ENCODE measurements around the gene TCF21.
A peak's percentile ranks its signal among the peaks of the same experiment; 100 is the strongest.

TCF21 gene

DNA sequence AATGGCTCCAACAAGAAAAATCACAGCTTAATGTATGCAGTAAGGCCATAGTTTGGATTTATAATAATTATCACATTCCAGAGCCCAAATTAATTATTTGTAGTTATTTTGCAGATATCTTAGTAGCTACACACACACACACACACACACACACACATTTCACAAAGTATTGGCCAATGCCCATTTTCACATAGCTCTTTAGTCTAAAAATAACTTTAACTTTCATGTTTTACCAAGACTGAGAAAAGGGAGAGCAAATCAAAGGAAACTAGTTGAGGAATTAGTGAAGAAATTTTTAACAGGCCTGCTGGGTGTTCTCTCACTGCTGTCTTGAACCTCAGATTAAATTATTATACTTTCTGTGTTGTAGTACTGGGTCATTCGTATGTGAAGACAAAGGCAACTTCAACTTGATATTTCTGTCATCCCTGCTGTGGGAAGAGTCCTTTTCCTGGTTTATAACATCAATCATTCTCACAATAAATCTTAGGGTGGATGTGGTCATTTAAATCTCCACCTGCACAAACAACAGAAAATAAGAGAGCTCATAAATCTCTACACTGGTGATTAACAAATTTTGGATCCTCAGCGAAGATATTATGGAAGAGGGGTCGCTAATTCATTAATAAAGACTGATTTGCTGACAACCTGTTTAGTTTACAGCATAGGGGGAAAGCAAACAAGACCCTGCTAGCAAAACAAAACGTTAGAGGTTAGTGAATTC, 1.6 kb upstream of the TCF21 start:
- no peak for DNase-seq (ENCODE audit: low spot score)
- TF ChIP-seq, protein P1, sequence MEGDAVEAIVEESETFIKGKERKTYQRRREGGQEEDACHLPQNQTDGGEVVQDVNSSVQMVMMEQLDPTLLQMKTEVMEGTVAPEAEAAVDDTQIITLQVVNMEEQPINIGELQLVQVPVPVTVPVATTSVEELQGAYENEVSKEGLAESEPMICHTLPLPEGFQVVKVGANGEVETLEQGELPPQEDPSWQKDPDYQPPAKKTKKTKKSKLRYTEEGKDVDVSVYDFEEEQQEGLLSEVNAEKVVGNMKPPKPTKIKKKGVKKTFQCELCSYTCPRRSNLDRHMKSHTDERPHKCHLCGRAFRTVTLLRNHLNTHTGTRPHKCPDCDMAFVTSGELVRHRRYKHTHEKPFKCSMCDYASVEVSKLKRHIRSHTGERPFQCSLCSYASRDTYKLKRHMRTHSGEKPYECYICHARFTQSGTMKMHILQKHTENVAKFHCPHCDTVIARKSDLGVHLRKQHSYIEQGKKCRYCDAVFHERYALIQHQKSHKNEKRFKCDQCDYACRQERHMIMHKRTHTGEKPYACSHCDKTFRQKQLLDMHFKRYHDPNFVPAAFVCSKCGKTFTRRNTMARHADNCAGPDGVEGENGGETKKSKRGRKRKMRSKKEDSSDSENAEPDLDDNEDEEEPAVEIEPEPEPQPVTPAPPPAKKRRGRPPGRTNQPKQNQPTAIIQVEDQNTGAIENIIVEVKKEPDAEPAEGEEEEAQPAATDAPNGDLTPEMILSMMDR (IDR thresholded peaks at IDR 0.05; ENCODE audit: extremely low read depth, insufficient read depth, missing control alignments), result no peak
- in situ Hi-C loops (cut with MboI; ENCODE audit: low pct_unique_long_range_greater_than_20kb, low sequenced_read_pairs, unreplicated experiment), result no loop called here

DNA sequence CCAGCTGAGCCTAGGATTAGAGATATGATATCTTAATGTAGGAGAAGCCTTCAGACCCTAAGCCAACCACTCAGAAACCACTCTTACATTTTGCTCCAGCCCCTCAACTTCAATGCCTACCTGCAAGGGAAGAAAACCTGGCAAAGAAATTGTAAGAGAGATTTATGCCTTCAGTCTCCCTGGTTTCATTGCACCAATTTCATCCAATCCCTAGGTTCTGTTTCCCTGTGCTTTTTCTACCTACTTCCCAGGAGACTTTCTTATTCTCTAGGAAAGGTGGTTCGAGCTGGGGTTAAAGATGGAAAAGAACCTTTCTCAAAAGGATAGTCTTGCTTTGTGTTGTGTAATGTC, 1.1 kb upstream of the TCF21 start:
- in situ Hi-C loops (cut with MboI; ENCODE audit: low pct_unique_long_range_greater_than_20kb, low sequenced_read_pairs, unreplicated experiment), result no loop called here
- TF ChIP-seq, protein P1 (IDR thresholded peaks at IDR 0.05; ENCODE audit: extremely low read depth, insufficient read depth, missing control alignments), result no peak
- DNase-seq (ENCODE audit: low spot score), result no peak

DNA sequence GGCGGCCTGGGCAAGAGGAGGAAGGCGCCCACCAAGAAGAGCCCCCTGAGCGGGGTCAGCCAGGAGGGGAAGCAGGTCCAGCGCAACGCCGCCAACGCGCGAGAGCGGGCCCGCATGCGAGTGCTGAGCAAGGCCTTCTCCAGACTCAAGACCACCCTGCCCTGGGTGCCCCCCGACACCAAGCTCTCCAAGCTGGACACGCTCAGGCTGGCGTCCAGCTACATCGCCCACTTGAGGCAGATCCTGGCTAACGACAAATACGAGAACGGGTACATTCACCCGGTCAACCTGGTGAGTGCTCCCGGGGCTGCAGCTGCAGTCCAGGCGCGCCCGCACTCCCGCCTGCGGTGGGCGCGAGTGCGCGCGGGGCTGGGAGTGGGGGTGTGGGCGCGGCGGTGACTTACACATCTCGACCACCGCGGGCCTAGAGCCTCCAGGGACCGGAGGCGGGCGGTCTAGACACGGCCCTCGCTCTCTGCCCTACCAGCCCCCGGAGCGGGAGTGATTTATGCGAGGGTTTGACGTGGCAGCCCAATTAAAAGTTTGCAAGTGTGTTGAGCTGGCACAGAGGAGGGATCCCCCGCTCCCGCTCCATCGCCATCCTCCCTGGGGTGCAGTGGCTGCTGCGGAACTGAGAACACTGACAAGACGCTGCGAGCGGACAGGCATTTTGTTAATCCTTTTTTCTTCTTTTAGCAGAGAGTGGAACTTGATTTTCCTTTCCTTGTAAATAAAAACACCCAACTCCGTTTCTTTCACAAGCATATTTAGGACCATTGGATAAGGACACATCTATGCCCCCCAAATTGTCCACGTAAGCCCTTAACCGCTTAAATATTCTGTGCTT, 867 bp downstream of the TCF21 start:
- TF ChIP-seq, protein P1 (IDR thresholded peaks at IDR 0.05; ENCODE audit: extremely low read depth, insufficient read depth, missing control alignments), result no peak
- peak; percentile 25 for DNase-seq (ENCODE audit: low spot score)
- in situ Hi-C loops (cut with MboI; ENCODE audit: low pct_unique_long_range_greater_than_20kb, low sequenced_read_pairs, unreplicated experiment), result no loop called here

DNA sequence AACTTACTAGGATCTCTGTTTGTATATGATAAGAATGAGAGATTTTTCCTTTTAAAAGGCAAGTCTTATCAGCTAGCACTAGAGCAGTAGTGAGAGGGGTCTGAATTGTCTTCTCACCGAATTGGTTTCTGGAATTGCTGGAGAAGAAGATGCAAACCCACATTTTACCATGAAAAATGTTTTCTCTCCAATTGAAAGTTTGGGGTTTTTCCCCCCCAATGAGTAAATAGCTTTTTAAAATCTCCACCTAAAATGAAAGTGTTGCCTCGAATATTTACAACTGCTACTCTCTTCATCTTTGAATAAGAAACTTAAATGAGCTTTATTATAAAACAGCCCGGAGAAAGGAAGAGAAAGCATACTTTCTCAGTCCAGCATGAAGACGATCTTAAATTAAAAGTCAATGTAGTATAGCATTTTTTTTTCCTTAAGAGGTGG, 1.8 kb downstream of the TCF21 start:
- in situ Hi-C loops (cut with MboI; ENCODE audit: low pct_unique_long_range_greater_than_20kb, low sequenced_read_pairs, unreplicated experiment), result no loop called here
- TF ChIP-seq, protein P1 (IDR thresholded peaks at IDR 0.05; ENCODE audit: extremely low read depth, insufficient read depth, missing control alignments), result no peak
- peak; percentile 17 for DNase-seq (ENCODE audit: low spot score)

DNA sequence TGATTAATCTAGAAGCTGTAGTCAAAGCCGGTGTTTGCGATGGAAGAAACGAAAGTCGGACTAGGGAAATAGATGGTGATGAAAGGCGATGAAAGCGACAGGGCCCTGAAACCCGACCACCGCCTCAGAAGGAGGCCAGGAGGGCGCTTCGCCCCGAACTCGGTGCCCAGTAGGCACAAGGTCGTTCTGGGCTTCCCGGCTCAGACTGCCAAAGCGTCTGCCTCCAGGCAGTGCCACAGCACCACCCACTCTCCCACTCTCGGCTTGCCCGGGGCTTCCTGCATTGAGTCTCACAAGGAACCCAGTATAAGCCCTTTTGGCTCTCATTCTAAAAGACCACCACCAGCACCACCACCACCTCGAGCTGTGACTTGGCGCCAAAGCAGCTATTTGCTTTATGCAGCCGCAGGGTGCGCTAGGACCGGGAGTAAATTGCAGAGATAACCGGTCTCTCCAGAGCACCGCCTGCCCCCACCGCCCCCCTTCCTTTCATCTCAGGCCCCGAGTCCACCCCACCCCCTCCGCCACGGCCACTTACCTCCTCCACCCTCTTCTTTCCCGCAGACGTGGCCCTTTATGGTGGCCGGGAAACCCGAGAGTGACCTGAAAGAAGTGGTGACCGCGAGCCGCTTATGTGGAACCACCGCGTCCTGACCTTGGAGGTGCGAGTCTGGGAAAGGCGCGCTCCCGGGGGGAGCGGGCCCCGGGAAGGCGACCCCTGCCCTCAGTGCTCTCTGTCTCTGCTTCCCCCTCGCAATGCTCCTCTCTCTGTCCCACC, 2.4 kb downstream of the TCF21 start:
- TF ChIP-seq, protein P1 (IDR thresholded peaks at IDR 0.05; ENCODE audit: extremely low read depth, insufficient read depth, missing control alignments), result no peak
- in situ Hi-C loops (cut with MboI; ENCODE audit: low pct_unique_long_range_greater_than_20kb, low sequenced_read_pairs, unreplicated experiment), result no loop called here
- peak; percentile 30 for DNase-seq (ENCODE audit: low spot score)
